Adrenal gland (tissue), 12 donors: ENCODE results near the gene ATRN. TPM values are rescaled to one million over a fixed set of nuclear protein-coding genes. Genes with fewer than 3 reads are reported as not detected.

Source experiments
- DNase-seq, 7 donors: peaks; one replicate each; pipeline ENCODE4 v3.0.0-alpha.2; 2019 to 2020
- H3K27ac ChIP-seq, 5 donors: fragments of 200-600 bp; sonication (generic) in 4 of 5; 1 replicate in 3 of 5; 2 replicates in 2 of 5; pipeline versions ENCODE4 v1.5.1 to v1.8.0; 2016 to 2020; ENCODE audit warnings: mild to moderate bottlenecking in 1 of 5
- H3K27me3 ChIP-seq: fragments of 200-600 bp; 2 replicates; pipeline ENCODE4 v1.8.0; 2021
- H3K36me3 ChIP-seq, 2 donors: fragments of 200-600 bp; replicated peaks in 1 of 2; 1 replicate in 1 of 2; 2 replicates in 1 of 2; pipeline versions ENCODE4 v1.5.1 to v1.8.0; 2018 to 2022
- H3K4me1 ChIP-seq, 2 donors: fragments of 200-600 bp; replicated peaks in 1 of 2; 1 replicate in 1 of 2; 2 replicates in 1 of 2; pipeline versions ENCODE4 v1.5.1 to v1.8.0; 2018 to 2021
- H3K4me3 ChIP-seq, 4 donors: fragments of 200-600 bp; sonication (generic) in 3 of 4; one replicate each; pipeline ENCODE4 v1.5.1; 2016 to 2018
- H3K9me3 ChIP-seq, 3 donors: fragments of 200-600 bp; sonication (generic) in 1 of 3; replicated peaks in 1 of 3; 1 replicate in 2 of 3; 2 replicates in 1 of 3; pipeline versions ENCODE4 v1.5.1 to v1.8.0; 2016 to 2021
- POLR2A ChIP-seq, 2 donors: fragments of 450-650 bp; IDR thresholded peaks; one replicate each; pipeline ENCODE4 v1.6.1; 2017; ENCODE audit warnings: antibody characterized with exemption in 2 of 2, mild to moderate bottlenecking in 2 of 2, moderate library complexity in 1 of 2
- WGBS, 4 donors: extraction: QIAGEN DNeasy Blood & Tissue Kit in 2 of 4; methylation state at CpG; one replicate each; pipeline versions ENCODE4 v1.1.5 to v1.1.7; 2013 to 2017; 5-methylcytosine and 5-hydroxymethylcytosine counted together
- intact Hi-C, 2 donors: fragments of 100-400 bp; cut with DNase I; formaldehyde crosslinking; loops; one replicate each; pipeline versions ENCODE4 v1.14.1 to v1.15.0; 2022 to 2023
- polyA plus RNA-seq, 3 donors: library from polyadenylated mRNA; stranded (reverse); fragments of 200-250 nt in 2 of 3; fragments of 350-450 nt in 1 of 3; fragmentation: Illumina TruSeq in 1 of 3; extraction: RNeasy Lipid Tissue Mini Kit (QIAGEN cat#74804) in 1 of 3; gene quantifications; one replicate each; pipeline ENCODE4 v1.2.3, GENCODE V29; 2013 to 2014
- total RNA-seq, 9 donors: library from RNA; depleted of rRNA in 4 of 9; stranded (reverse); fragments of >200 nt in 4 of 9; fragments of 120-200 nt in 1 of 9; fragmentation: NEBNext Ultra II Directional in 1 of 9; extraction: Animal tissue kit (Norgen Biotek cat#: 25700) in 1 of 9; gene quantifications; one replicate each; pipeline versions ENCODE4 v1.1.0 to v1.2.4, GENCODE V29; 2013 to 2023
- TF ChIP-seq, protein P1 (sequence below), 6 experiments: fragments of 450-650 bp in 4 of 6; fragments of 200-600 bp in 2 of 6; sonication (generic) in 1 of 6; IDR thresholded peaks; 1 replicate in 5 of 6; 2 replicates in 1 of 6; pipeline versions ENCODE4 v1.5.1 to v1.8.0; 2016 to 2021; ENCODE audit warnings: antibody characterized with exemption in 6 of 6, mild to moderate bottlenecking in 2 of 6, moderate library complexity in 1 of 6
- donor health status: healthy with polysubstance abuse.
- donor health status: Bipolar disorder and iron deficiency.
- donor health status: DM: yes; HTN: yes; CAD: no.
- donor health status: DM: no; HTN: no; CAD: no.
- donor health status: DM: no; HTN: no; CAD: no.
- donor health status: DM: yes; HTN: yes; CAD: no.

The ATRN gene
- total and polyA plus RNA-seq, 12 donors = 6.2 to 81.1 (median 51.6) TPM

DNA sequence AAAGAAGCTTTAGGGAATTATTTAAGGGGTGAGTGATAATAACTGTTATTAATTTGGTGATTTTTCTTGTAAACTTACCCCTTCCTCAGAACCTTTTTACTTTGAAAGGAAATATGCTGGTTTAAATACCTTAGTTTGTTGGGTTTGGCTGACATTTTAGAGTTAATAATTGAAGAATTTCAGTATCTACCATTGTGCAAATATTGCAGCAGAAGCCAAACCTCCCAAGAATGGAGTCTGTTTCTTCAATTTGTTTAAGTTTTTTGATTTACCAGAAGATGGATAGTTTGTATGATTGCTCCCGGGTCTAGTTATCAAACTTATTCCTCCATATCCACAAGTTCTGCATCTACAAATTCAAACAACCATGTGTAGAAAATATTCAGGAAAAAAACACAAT, 77.1 kb downstream of the ATRN start:
- H3K27me3 ChIP-seq = no peaks in the 10 kb centered on the region
- no peak overlapping the region for H3K27ac ChIP-seq
- DNase-seq = no peak
- peaks cover 0 to 9% of the 10 kb centered on the region in 2 donors for H3K4me1 ChIP-seq
- 84 to 93% (median 89%) methylated on average over 1 of the region's 1 CpG for WGBS, 4 donors
- TF ChIP-seq, protein P1, sequence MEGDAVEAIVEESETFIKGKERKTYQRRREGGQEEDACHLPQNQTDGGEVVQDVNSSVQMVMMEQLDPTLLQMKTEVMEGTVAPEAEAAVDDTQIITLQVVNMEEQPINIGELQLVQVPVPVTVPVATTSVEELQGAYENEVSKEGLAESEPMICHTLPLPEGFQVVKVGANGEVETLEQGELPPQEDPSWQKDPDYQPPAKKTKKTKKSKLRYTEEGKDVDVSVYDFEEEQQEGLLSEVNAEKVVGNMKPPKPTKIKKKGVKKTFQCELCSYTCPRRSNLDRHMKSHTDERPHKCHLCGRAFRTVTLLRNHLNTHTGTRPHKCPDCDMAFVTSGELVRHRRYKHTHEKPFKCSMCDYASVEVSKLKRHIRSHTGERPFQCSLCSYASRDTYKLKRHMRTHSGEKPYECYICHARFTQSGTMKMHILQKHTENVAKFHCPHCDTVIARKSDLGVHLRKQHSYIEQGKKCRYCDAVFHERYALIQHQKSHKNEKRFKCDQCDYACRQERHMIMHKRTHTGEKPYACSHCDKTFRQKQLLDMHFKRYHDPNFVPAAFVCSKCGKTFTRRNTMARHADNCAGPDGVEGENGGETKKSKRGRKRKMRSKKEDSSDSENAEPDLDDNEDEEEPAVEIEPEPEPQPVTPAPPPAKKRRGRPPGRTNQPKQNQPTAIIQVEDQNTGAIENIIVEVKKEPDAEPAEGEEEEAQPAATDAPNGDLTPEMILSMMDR (IDR thresholded peaks at IDR 0.05) = no peak
- no peak for TF ChIP-seq POLR2A (IDR thresholded peaks at IDR 0.05)
- no peaks in the 10 kb centered on the region for H3K36me3 ChIP-seq
- intact Hi-C loops = no loop called here
- no peaks in the 10 kb centered on the region for H3K9me3 ChIP-seq
- H3K4me3 ChIP-seq = no peak overlapping the region

GRCh38 chr20:3550837-3551236, 80.0 kb downstream of the ATRN start:
- 54 to 67% (median 61%) methylated on average over 1 of the region's 1 CpG for whole genome bisulfite sequencing, 4 donors
- intact Hi-C loops = no loop called here
- H3K4me3 ChIP-seq = no peak overlapping the region
- H3K27ac ChIP-seq = no peak overlapping the region
- no peaks in the 10 kb centered on the region for H3K27me3 ChIP-seq
- no peaks in the 10 kb centered on the region for H3K36me3 ChIP-seq
- H3K4me1 ChIP-seq = no peaks in the 10 kb centered on the region
- TF ChIP-seq POLR2A (IDR thresholded peaks at IDR 0.05) = no peak
- TF ChIP-seq, protein P1 (IDR thresholded peaks at IDR 0.05) = no peak
- no peaks in the 10 kb centered on the region for H3K9me3 ChIP-seq
- no peak for DNase-seq

DNA sequence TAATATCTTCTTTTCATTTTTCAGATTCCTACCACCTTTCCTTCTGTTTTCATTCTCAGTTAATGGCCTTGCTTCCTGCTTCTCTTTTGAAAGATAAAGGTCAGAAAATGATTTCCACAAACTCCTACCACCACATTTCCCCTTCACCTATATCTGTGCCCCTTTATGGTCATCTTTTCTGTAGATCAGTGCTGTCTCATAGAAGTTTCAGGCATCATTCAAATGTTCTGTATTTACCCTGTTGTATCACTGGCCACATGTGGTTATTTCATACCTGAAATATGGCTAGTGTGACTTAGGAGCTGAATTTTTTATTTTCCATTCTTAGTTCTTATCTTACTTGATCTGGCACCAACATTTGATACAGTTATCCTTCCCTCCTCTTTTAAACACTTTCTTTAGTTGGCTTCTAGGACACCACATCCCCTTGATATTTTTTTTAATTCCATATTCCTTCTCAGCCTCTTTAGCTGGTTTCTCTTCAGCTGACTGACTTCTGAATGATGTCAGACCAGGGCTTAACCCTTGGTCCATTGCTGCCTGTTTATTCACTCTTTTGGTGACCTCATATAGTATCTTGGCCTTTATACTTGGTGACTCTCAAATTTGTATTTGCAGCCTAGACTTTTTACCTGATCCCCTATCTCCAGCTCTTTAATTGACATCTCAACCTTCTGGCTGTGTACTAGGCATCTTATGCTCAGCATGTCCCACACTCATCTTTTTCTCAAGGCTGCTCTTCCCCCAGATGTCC, 81.0 kb downstream of the ATRN start:
- intact Hi-C loops = no loop called here
- H3K4me1 ChIP-seq = no peaks in the 10 kb centered on the region
- H3K4me3 ChIP-seq = no peak overlapping the region
- DNase-seq = no peak
- H3K27ac ChIP-seq = no peak overlapping the region
- no peaks in the 10 kb centered on the region for H3K36me3 ChIP-seq
- H3K9me3 ChIP-seq = no peaks in the 10 kb centered on the region
- no peaks in the 10 kb centered on the region for H3K27me3 ChIP-seq
- TF ChIP-seq POLR2A (IDR thresholded peaks at IDR 0.05) = no peak
- TF ChIP-seq, protein P1 (IDR thresholded peaks at IDR 0.05) = no peak

DNA sequence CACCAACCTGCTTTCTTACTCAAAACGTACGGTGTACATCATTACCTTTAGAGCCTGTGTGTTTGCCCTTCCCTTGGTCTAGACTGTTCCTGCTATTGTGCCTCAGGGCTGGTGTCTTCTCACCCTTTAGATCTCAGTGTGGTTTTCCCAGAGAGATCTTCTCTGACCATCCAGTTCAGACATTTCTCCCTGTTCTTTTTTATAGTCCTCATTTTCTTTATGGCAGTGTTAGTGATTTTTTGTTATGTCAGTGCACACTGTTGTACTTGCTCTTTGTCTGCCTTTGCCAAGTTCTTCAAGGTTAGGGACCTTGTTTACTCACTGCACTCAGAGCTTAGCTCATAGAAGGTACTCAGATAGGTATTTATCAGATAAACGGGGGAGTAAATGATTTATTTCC, 82.8 kb downstream of the ATRN start:
- WGBS, 4 donors = 48 to 65% (median 56%) methylated on average over 3 of the region's 3 CpGs
- intact Hi-C loops = no loop called here
- Histone ChIP-seq H3K36me3 (no peaks in the 10 kb centered on the region), H3K4me1 (no peaks in the 10 kb centered on the region), H3K4me3 (no peak overlapping the region), H3K27me3 (no peaks in the 10 kb centered on the region), H3K9me3 (no peaks in the 10 kb centered on the region), H3K27ac (no peak overlapping the region)
- TF ChIP-seq POLR2A (IDR thresholded peaks at IDR 0.05) = no peak
- TF ChIP-seq, protein P1 (IDR thresholded peaks at IDR 0.05) = no peak
- DNase-seq = no peak
